HG03139 (cell line): ENCODE measurements around the gene HMOX1.
"Not testable (repeated sequence)": the region's sequence is repeated elsewhere in the genome, so short reads cannot be mapped to it uniquely, and the experiment has no call there.

Source experiments
- ATAC-seq: cut with Tn5 transposase; IDR thresholded peaks from one replicate; pipeline ENCODE4 v1.9.1; 2021; ENCODE audit not compliant: unreplicated experiment

HMOX1 gene

GRCh38 chr22:35349704-35350538 lies 31.0 kb upstream of the HMOX1 start:
- ATAC-seq: no peak

GRCh38 chr22:35350539-35351503 lies 30.1 kb upstream of the HMOX1 start:
- ATAC-seq: peak; percentile 79

DNA sequence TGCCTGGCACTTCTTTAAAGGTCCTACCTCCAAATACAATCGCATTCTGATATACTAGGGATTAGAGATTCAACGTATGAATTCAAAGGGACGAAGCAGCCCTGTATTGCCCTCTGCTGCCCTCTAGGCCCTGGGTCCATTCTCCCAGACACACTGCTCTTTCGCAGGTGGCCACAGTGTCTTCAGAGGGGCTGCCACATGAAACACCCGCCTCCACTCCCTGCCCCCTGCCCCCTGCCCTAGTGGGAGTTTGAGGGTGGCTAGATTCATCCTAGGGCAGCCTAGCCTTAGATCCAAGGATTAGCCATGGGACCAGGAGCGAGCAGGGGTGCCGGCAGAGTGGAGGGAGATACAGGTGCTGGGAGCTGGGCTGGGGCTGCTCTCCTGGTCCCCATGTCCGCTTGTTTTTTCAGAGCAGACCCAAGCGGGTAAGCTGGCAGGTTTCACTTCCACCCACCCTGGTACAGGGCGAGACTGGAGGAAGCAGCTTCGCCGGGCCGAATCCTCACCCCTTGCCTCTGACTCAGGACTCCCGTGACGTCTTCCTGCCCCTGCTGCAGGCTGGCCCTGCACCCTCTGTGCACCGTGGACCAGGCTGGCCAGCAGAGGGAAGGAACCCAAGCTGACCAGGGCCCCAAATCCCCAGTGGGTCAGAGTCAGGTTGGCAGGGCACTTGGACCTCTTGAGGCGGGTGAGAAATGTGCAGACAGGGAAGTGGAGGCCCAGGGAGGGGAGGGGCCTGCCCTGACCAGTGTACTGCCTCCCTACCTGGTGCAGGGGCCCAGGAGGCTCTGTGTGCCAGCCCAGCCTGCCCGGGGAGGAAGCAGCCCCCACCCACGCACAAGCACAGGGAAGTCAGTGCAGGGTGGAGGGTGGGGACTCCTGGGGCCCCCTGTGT lies 28.4 kb upstream of the HMOX1 start:
- ATAC-seq: no peak

GRCh38 chr22:35353318-35353717 lies 27.6 kb upstream of the HMOX1 start:
- ATAC-seq: no peak

- ATAC-seq: no peak
Measured at GRCh38 chr22:35354068-35354467, 26.8 kb upstream of the HMOX1 start.

DNA sequence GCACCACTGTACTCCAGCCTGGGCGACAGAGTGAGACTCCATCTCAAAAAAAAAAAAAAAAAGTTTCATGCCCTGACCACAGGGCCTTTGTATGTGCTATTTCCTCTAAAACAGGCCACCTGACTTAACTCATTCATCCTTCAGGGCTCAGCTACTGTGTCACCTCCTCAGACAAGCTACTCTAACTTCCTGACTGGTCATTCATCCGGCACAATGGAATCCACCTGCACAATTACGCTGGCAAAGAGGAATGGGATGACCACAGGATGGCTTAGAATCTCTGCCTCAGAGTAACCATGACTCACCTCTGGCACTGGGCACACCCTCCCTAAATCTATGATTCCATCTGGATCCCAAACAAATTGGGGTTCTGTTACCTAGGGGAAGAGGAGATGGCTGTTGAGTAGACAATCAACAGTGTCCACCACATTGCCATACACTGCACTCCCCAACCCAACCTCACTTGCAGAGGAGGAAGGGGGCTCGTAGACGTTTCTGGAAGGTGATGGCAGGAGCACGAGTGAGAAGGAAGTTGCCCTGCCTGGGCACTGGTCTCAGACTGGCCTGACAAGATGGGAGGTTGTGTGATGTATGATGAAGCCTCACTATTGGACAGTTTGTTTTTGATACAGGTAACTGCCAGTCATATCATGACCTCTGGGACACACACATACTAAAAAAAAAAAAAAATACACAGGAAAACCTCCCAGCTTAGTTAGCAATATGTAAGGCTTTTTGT lies 22.8 kb upstream of the HMOX1 start:
- ATAC-seq: no peak

- no peak for ATAC-seq
Measured at GRCh38 chr22:35359380-35360065, 21.4 kb upstream of the HMOX1 start.

- ATAC-seq: no peak
Measured at GRCh38 chr22:35361001-35361558, 19.8 kb upstream of the HMOX1 start.

- ATAC-seq: no peak
Measured at GRCh38 chr22:35363566-35364086, 17.3 kb upstream of the HMOX1 start.

- ATAC-seq: not testable (repeated sequence)
Measured at GRCh38 chr22:35364230-35364629, 16.7 kb upstream of the HMOX1 start.

DNA sequence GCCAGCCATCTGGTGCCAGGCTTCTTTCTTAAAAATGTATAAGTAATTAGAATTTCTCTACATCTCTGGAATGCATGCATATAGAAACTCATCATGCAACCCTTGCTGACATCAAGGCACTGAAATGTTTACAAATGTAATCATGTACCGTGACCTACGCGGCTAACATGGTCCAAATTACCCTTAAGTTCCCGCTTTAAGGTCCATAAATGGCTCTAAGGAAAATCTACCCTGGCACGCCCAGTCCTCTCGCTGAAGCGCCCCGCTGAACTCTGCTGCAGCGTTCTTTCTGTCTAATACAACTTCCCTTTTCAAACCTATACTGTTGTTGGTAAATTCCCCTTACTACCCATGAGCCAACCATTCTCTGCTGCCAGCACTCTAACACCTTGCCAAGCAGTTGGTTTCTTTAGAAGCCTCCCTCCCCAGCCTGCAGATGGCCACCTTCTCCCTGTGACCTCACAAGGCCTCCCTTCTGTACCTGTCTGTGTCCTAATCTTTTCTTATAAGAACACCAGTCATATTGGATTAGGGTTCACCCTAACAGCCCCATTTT lies 13.5 kb upstream of the HMOX1 start:
- no peak for ATAC-seq

GRCh38 chr22:35368386-35368785 lies 12.5 kb upstream of the HMOX1 start:
- no peak for ATAC-seq

DNA sequence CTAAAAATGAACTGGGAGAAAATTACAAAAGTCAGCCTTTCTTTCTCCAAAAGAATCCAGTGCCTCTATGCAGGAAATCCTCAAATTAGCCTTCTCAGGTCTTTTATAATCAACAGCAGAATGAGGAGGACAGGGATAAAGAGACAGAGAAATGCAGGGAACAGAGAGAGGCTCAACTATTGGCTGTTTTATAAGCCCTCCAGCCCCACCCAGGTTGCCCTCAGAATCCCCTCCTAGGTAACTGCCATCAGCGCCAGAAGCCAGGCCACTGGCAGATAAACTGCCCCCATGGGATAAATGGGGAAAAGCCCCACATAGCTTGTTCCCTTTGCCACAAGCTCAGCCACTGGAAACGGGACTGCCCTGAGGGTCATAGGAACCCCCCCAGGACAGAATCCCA lies 10.9 kb upstream of the HMOX1 start:
- no peak for ATAC-seq

DNA sequence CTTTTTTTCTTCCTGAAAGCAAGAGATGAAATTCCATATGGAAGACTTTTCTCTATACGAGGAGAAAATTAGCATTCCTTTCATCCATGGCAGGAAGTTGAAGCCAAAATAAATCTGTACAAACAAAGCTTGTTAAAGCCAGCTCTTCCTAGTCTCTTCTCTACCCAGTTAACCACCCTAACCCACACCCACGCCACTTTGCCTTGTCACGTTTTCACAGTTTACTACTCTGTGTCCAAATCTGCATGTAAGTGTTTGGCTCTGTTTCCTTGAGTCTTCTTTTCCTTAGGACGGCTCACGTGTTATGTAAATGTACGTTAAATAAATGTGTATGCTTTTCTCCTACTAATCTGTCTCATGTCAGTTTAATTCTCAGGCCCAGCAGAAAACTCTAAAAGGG lies 7.1 kb upstream of the HMOX1 start:
- no peak for ATAC-seq

GRCh38 chr22:35375031-35375430 lies 5.9 kb upstream of the HMOX1 start:
- no peak for ATAC-seq

GRCh38 chr22:35375526-35375925 lies 5.4 kb upstream of the HMOX1 start:
- no peak for ATAC-seq

DNA sequence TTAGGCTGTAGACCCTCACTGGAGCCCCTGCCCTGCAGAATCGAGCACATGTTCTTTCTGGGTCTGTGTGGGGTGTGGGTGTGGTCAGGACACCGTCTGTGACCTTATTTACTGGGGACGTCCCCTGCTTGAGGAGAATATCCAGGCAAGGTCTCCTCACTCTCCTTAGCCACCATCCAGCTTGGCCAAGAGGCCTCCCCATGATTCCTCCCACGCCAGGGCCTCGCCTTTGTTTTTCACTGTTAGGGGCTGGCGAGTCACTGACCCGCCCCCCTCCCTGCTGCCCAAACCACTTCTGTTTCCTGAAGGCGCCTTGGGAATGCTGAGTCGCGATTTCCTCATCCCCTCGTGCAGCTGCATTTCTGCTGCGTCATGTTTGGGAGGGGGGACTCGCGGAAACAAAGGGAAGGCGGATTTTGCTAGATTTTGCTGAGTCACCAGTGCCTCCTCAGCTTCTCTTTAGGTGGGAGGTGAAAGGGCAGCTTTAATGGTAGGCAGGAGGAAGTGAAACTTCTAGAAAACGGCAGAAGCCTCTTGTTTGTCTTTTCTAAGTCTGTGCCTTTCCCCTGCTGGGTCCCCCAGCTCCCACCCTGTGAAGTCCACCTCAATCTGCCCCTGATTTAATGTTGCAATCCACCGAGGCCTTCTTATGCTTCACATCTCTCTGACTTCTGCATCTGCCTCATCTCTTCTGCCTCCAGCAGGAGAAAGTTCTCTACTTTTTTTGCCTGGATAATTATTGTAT lies 4.0 kb upstream of the HMOX1 start:
- ATAC-seq: peak; percentile 69

GRCh38 chr22:35377735-35378134 lies 3.2 kb upstream of the HMOX1 start:
- ATAC-seq: no peak
